HG02885 (cell line): ENCODE measurements around the gene GRIN2A.

Experiments
- ATAC-seq: cut with Tn5 transposase; IDR thresholded peaks from one replicate; pipeline ENCODE4 v1.9.1; 2021; ENCODE audit warnings: mild to moderate bottlenecking; ENCODE audit not compliant: unreplicated experiment, poor library complexity

Gene GRIN2A

DNA sequence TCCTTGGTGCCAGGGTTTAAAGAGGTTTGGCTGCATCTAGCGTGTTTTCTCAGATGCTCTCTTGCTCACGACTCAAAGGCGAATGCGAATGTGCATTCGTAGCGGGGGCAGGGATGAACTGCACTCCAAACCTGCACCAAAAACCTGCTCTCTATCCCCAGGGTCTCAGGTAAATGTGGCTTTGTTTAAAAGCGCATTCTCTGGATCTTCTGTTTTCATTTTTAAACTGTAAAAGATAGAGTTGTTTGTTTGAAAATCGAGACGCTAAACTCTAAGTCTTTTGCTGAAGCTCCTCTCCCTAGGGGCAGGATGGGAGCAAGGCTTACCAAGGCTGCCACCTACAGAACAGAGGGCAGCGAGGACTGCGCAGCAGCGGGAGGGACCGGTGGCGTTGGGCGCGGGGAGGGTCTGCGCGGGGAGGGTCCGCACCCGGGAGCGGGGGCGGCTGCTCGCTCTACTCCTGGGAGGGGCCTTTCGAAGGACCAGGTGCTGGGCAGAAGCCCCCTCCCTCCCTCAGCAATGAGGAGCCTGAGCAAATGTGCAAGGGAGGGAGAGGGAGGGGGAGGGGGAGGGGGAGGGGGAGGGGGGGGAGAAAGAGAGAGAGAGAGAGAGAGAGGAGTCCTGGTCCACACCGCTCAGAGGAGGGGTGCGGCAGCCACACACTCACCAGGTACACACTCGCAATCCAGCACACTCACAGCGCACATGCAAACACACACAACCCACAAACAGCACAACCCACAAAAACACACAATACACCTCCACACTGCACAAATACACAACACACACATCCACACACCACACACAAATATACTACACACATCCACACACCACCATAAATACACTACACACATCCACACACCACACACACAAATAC lies 142.8 kb downstream of the GRIN2A start:
- ATAC-seq = no peak

DNA sequence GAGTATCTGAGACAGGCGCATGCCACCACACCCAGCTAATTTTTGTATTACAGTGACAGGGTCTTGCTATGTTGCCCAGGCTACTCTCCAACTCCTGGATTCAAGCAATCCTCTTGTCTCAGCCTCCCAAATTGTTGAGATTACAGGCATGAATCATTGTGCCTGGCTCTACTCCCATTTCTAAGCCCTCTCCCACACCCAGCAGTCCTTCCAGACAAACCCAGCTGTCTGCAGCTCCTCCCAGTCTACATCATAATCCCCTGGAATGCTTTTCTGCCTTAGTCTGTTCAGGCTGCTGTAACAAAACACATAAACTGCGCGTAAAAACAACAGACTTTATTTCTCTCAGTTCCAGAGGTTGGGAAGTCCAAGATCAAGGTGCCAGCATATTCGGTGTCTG lies 144.5 kb downstream of the GRIN2A start:
- no peak for ATAC-seq

DNA sequence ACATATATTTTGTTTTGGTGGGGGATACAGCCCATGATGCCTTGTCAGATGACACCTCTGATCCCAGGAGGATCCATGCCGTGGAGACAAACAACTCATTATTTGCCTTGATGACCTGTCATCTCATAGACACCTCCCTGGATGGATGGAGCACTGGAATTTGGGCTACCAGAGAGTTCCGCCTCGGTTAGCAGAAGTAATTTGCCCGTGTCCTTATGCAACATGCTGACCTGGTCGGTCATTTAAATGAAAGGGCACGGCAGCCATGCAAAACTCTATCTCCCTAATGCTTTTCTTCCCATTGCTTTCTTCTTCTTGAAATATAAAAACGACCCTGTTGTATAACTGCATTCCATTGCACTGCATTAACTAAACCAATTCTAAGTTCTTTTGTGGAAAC lies 145.3 kb downstream of the GRIN2A start:
- ATAC-seq = no peak

DNA sequence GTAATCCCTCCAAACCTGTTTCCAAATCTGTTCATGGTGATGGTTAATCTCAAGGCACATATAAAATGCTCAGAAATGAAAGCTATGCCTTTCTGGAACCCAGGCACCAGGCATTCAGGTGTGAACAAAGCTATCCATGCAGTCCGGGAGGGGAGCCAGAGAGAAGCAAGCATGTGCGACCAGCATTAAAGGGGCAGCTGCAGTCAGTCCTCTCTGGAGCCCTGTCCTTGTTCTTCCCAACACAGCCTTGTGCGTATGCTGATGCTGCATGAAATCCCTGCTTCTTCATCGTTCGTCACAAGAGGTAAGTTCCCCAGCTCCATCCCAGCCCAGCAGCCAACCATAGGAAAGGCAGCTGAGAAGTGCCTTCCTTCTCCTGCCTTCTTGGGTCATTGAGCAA lies 148.7 kb downstream of the GRIN2A start:
- no peak for ATAC-seq

DNA sequence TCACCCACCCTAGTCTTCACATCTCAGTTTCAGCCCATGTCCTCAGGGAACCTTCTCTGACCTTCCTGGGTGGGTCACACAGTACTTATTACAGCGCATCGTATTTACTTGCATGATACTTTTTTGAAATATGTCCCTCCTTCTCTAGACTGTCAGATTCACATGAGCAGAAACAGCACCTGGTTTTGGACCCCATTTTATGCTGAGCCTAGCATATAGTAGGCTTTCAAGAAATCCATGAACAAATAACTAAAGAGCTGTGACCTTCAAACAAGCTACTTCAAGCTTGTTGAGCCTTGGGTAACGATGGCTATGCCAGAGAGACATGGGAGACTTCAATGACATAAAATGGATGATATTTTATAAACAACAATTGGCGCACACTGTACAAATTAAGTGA lies 150.3 kb downstream of the GRIN2A start:
- ATAC-seq = no peak

DNA sequence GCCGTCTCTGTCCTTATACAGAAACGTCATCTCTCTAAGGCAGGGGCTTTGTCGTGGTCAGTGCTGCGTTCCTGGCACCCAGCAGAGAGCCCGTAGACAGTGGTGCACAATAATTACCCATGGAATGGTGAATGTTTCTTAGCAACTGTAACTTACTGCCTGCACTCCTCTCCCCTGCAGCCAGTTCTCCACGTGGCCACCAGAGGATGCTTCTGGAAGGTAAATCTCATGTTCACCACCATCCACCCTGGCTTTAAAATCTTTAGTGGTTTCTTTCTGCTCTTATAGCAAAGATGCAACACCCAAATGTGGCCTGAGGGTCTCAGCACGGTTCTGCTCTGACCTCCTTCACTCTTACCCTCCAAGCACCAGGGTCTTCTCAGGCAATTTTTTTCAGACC lies 150.8 kb downstream of the GRIN2A start:
- ATAC-seq = no peak

DNA sequence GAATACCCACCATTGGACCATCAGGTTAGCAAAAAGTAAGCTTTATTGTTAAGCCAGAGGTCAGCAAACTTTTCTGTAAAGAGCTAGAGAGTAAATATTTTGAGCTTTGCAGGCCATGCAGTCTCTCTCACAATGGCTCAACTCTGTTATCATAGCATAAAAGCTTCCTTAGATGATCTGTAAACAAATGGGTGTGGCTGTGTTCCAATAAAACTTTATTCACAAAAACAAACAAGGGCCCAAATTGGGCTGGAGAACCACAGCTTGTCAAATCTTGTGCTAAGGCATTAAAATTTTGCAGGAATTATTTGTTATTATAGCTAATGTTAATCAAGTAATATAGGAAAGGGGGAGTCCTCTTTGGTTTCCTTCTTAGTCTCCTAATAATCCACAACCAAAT lies 153.6 kb downstream of the GRIN2A start:
- no peak for ATAC-seq

DNA sequence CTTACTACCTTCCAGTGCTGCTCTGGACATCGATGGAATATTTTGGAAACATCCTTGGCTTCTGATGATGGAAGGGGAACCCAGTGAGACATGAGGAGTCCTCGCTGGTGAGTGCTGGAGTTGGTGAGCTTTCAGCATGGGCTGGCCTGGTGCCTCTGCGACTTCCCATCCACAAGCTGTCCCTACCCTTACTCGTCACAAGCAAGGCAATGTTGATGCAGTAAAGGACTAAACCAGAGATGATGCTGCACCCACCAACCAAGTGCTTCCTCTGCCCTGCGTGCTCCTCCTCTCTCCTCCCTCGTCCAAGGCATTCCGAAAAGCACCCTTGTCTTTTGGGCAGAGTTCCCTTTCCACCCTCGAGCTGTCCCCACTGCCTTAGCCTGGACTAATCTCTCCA lies 154.7 kb downstream of the GRIN2A start:
- ATAC-seq = no peak

DNA sequence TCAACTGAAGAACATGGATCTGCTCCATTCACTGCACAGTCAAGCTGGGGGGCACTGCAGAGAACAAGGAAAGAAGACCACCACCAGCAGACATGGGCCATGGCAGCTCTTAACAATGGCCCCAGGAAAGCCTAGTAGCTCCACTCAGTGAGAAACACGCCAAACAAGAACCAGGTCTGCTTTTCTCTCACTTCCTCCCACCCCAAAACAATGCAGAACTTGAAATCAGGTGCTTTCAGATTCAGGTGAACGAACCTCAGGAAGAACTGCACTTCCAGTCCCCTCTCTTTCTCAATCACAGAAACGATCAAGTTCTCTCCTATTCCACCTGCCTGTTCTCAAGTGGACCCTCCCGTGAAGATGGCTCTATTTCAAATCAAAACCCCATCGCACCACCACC lies 155.6 kb downstream of the GRIN2A start:
- ATAC-seq = no peak

DNA sequence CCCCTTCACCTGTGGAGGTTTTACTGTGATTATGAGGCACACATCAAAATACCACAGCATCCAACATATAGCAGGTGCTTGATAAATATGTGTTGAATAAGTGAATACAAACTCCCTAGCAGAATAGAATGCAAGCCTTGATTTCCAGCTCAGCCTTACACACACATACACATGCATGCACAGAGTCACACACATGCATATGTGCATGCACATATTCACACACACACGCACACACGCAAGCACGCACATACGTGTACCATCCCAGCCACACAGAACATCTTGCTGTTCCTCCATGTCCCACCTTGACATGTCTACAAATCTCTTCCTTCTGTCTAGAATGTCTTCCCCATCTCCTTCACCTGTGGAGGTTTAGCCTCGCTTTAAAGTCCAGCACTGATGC lies 160.1 kb downstream of the GRIN2A start:
- no peak for ATAC-seq

DNA sequence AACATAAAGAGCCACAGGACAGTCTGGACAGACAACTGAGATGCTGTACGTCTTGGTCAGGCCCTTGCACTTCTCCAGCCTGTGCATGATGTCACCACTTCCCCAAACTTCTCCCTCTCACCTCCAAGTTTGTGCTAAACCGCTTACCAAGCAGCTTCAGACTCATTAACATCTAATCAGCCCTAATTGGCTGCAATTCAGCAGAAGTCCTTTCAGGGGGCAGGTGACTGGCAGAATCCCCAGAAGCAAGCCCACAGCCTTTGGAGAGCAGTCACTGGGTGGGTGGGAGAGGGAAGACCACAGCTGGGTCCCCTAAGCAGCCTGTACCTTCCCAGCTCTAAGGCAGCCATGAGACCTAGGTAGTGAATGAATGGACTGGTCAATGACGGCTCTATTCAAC lies 161.4 kb downstream of the GRIN2A start:
- ATAC-seq = no peak

DNA sequence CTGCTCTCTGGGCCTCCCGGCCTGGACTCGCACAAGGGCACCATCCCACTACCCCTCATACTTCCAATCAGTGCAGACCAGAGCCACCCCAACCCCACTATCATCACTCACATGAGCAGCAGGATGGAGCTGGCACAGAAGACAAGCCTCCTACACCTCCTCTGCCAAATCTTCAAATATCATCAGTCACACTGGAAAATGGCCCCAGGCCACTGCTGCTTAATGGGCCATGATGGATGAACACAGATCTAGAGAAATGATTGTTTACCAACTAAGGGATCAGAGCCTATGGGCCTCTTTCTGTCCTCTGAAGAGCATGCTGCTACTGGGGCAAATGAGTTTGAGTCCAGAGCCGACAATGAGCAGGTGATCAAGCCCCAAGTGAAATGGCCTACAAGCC lies 165.5 kb downstream of the GRIN2A start:
- no peak for ATAC-seq

DNA sequence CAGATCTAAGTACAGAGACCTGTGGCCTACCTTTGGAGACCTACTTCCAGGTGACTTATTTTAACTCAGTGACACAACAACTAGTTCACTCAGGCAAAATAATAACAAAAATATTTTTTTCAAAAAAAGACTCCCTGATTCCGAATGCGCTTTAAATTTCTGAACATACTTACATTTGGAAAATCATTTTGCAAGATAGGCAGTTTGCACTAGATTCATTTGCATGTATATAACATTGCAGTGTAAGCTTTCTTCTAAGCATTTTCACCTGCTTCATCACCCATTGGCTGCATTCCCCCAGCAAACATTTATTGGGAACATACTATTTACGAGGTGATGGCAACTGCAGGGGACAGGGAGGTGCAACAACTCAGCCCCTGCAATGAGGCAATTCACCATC lies 166.8 kb downstream of the GRIN2A start:
- ATAC-seq = no peak

DNA sequence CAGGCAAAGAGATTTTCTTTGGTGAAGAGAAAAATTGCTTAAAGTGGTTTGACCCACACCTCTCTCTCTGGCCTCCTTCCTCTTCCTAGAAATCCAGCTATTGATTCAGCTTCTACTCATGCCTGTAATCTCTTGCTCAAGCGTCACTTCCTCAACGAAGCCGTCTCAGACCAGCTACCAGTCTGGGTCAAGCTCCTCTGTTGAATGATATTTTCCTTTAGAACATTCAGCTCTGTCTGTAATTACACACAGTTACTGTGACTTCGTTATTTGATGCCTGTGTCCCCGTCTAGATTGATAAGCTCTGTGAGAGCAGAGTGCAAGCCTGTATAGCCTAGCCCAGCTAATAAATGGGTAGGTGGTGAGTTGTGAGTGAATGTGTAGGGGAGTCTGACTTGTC lies 168.5 kb downstream of the GRIN2A start:
- no peak for ATAC-seq

DNA sequence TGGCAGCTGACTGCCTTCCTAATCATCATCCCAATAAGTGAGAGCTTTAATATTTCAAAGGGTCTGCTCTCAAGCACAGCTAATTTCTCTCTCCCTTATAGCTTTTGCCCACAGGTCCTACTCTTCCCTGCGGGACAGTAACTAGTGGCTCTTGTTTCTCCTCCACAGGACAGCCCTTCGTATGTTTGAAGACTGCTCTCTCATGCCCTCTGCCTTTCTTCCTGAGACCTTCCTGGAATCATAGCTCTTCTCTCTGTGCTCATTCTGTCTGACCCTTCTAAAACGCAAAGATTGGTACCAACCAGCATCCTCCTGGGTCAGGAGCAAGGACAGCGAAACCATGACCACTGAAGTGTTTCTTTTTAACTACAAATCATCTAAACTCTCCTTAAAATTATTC lies 168.9 kb downstream of the GRIN2A start:
- no peak for ATAC-seq

DNA sequence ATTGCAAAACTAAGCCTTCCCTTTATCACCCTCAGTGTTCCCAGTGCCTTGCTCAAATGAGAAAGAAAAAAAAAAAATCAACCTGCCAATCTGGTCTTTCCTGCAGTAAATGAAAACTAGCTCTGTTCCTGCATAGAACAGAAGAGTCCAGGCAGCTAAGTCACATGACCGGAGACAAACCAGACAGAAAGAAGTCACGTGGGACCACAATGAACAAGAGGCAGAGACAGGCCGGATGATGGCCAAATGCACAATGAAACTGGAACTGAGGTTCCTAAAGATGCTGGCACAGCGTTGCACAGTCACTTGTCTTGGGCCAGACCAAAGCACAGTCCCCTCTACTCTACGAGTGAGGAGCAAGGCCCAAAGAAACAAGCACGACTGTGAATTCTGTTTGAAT lies 172.5 kb downstream of the GRIN2A start:
- ATAC-seq = no peak

DNA sequence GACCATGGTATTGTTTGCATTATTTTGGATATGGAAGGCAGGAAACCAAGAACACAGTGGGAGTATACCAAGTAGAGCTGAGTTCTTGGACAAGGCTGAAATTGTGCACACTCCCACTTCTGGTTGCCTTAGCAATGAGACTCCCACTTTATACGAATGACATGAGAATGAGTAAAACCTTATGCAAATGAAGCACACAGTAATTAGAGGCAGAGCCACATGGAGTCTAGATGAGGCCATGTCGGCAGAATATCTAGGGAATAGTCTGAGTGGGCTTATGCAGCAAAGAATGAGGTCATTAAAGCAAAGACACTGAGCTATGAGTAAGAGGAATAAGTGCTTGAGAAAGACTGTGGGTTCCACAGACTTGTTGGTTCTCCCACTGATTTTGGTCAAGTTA lies 178.7 kb downstream of the GRIN2A start:
- no peak for ATAC-seq

DNA sequence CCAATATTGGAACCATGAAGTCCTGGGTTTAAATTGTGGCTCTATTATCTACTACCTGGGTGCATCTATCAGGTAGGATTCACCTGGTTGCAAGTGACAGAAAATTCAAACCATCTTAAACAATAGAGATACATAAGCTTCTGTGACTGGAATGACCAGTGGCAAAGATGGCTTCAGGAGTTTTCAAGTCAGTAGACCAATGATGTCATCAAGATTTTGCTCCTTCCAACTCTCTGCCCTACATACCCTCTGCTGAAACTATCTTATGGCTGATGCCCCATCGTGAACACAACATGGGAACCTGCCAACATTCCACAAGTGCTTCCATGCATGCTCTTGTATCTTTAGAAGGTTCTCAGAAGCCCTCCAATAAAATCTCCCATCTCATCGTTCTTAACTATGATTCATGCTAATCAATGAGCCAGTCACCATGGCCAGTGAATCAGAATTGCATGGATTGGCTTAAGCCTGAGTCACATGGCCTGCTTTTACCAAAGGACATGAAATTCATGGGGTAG lies 180.9 kb downstream of the GRIN2A start:
- ATAC-seq = no peak

DNA sequence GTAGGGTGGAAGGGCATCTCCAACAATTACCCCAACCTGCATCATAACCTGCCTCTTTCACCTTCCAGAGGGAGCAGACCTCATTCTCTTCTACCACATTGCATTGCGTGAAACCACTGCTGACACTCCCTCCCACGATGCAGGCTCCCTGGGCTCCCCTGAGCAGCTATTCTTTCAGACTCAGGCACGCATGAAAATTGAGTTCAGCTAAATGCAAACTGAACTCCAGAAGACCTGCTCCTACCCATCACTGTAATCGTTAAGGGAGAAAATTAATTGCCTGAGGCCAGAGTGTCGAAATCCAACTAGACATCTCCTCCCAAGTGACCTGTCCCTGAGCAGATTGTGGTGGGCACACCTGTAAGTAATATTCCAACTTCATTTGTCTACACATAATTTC lies 186.0 kb downstream of the GRIN2A start:
- no peak for ATAC-seq

DNA sequence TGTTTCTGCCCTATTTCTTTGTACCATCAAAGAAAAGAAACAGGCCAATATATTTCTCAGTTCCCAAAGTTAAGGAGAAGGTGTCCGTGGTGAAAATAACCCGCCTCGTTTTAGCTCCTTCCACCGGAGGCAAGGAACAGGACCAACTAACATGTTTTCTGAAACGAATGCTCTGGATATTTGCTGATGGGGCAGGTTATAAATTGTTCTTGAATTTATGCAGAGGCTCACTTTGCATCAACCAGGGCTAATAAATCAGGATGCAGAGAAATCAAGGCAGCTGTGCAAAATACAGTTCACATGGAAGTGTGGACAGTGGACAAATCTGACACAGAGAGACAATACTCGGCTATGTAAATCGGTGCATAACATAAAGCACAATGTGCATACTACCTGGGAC lies 189.8 kb downstream of the GRIN2A start:
- ATAC-seq = no peak

DNA sequence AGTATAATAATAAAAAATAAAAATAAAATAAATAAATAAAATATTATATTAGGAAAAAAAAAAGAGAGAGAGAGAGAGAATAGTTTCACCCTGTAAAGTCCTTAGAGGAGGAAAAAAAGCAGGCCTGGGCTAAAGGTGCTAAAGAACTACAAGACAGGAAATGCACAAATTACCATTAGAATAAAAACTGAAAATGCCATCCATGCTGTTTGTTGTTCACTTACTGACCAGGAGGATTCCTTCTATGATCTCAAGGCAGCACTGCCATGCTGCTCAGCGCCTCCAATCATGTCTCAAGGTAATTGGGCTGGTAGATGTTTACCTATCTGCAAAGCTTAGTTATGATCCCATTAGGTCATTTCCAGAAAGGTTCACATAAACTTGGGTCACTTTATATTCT lies 201.2 kb downstream of the GRIN2A start:
- no peak for ATAC-seq

DNA sequence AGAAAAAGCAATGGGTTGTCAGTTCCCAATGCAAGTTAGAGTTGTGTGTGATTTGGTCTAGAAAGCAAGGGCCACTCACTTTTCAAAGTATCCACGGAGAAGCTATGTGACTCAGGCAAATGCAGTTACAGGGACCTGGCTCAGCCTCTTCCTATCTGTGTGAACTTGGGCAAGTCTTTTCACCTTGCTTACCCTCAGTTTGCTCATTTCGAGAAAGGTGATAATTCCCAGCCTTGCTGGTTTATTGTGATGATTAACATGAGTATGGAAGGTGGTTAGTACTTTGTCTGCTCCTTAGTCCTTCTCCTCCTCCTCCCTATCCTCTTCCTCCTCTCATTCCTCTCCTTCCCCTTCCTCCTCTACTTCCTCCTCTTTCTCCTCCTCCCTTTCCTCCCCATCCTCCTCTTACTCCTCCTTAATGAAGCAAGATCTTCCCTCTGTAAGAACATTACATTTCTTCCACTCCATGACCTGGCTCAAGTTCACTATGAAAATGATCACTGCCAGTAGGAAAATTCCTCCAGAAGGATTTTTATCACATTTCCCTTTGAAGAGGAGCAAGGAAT lies 204.0 kb downstream of the GRIN2A start:
- ATAC-seq = no peak
